GM18951 (cell line): ENCODE data around the gene CD9.

Experiments
- POLR2A ChIP-seq: IDR thresholded peaks from 4 replicates; pipeline ENCODE4 v1.6.1; 2011; ENCODE audit warnings: mild to moderate bottlenecking; ENCODE audit not compliant: insufficient read length, insufficient read depth; ENCODE audit errors: extremely low read depth
- in situ Hi-C: fragments of 300-500 bp; cut with MboI; formaldehyde crosslinking; loops from one replicate; pipeline ENCODE4 v1.12.0; 2022; ENCODE audit warnings: low sequenced_read_pairs, mixed read lengths, inconsistent platforms; ENCODE audit not compliant: unreplicated experiment

The CD9 gene

DNA sequence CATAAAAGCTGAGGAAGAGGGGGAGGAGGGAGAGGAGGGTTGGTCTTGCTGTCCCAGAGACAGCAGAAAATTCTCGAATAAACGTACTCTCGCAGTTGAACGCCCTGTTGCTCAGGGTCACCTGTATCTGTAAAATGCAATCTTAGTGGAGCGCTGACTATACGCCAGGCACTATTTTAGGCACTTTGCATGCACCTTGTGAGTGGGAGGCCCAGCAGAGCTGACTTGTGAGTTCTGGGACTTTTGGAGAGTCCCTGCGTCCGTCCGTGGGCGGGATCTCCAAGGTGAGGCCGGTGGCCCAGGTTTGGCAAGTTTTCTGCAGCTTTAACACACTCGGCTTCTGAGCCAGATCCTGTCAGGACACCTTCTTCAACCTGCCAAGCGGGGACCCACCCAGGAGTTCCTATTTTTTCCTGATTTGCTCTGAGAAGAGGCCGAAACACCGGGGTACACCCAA lies 77.8 kb downstream of the CD9 start:
- TF ChIP-seq POLR2A, result no peak

DNA sequence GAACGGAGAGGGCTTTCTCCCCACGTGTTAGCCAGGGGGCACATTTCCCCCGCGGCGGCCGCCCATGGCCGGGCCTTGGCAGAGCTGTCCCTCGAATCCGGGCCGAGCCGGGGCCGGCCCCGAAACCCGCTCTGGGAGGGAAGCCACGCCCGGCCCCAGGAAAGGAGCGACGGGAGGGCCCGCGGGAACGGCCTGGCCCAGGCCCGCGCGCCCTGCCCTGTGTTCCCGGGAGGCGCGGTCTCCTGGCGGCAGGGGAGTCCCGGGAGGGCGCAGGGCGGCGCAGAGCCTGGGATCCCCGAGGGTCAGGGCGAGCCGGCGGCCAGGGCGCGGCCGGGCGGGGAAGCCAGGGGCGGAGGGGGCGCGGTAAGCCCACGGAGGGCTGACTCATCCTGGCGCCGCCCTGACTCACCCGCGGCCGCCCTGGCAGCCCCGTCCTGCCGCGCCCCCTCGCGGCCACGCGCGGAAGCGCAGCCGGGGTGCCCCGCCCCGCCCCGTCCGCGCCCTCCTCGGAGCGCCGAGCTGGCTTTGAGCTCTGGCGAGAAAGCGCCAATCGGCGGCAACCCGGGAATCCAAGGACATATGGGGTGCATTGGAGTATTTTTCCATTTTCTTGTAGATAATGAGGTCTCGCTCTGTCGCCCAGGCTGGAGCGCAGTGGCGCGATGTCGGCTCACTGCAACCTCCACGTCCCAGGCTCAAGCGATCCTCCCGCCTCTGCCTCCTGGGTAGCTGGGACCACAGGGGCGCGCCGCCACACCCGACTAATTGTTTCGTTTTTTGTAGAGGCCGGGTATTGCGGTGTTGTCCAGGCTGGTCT lies 78.4 kb downstream of the CD9 start:
- in situ Hi-C loops, result loop anchor here (5.0 kb wide), 1 partner anchor 71 kb away; no protein-coding TSS in a partner anchor
- TF ChIP-seq POLR2A, result peak; percentile 46

More for the DNA sequence above, 77.8 kb downstream of the CD9 start:
- in situ Hi-C loops, result loop anchor here (5.0 kb wide), 1 partner anchor 71 kb away; no protein-coding TSS in a partner anchor

DNA sequence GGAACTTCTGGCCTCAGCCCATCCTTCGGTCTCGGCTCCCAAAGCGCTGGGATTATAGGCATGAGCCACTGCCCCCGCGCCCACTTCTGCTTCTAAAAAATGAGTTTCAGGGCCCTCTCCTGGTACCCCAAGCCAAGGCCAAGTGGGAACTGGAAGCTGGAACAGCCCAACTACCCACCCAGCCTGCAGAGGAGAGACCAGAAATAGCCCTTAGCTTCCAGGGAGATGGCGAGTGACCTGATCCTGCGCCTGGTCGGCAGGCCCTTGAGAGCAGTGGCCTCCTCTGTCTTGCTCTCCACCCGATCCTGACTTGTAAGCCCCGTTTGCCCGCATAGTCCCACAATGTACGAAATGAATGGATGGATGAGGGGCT lies 79.0 kb downstream of the CD9 start:
- TF ChIP-seq POLR2A, result no peak
- in situ Hi-C loops, result loop anchor here (5.0 kb wide), 1 partner anchor 72 kb away; no protein-coding TSS in a partner anchor

DNA sequence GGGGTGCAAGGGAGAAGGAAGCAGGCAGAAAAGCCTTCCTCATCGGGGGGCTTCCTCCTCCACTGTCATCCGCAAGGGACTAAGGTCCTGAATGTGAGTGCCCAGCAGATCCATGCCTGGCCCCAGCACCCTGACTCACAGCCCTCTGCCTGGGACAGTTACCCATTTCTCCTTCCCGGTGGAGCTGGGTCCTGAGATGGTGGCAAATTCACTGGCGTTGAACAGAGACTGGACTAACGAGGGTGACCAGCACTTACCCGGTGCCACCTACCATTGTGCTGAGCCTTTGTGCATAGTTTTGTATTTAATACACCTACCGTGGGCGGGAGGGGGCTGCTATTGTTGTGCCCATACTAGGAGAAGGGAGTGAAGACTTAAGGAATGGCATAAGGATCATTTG lies 79.4 kb downstream of the CD9 start:
- in situ Hi-C loops, result loop anchor here (5.0 to 10.0 kb wide), 3 partner anchors 72 to 295 kb away; no protein-coding TSS in a partner anchor
- TF ChIP-seq POLR2A, result no peak

DNA sequence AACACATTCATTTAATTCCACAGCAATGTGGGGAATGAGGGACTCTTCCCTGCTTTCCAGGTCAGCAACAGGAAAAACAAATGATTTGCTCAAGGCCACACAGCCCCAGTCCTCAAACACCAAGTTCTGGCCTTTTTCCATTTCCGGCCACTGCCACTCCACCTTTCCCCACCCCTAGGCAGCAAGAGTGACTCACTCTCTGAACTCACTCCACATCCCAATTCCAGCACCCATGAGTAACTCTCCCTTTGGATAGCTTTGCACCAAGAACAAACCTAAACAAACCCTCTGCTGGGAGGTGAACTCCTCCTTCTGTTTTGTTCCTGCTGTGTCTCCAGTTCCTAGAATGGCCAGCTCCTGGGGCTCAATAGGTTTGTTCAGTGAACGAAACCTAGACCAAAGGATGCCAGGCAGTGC lies 79.9 kb downstream of the CD9 start:
- no peak for TF ChIP-seq POLR2A
- in situ Hi-C loops, result loop anchor here (10.0 kb wide), 2 partner anchors 215 to 295 kb away; no protein-coding TSS in a partner anchor

DNA sequence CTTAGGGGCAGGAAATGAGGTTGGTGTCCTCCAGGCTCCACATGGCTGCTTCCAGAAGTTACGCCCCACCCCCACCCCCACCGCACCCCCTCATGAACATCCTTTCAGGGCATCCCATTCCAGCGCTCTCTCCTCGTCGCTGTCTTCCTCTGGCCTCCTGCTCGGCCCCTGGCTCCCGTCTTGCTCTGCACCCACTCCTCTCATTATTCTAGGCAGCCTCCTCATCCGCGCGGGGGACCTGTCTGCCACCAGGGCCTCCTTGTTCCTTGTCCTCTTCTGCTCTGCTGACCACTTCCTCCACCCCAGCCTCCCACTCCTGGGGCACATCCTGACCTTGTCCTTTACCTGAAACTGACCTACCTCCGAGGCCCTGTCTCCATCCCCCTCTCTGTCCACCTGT lies 80.5 kb downstream of the CD9 start:
- in situ Hi-C loops, result loop anchor here (10.0 kb wide), 2 partner anchors 216 to 296 kb away; no protein-coding TSS in a partner anchor

DNA sequence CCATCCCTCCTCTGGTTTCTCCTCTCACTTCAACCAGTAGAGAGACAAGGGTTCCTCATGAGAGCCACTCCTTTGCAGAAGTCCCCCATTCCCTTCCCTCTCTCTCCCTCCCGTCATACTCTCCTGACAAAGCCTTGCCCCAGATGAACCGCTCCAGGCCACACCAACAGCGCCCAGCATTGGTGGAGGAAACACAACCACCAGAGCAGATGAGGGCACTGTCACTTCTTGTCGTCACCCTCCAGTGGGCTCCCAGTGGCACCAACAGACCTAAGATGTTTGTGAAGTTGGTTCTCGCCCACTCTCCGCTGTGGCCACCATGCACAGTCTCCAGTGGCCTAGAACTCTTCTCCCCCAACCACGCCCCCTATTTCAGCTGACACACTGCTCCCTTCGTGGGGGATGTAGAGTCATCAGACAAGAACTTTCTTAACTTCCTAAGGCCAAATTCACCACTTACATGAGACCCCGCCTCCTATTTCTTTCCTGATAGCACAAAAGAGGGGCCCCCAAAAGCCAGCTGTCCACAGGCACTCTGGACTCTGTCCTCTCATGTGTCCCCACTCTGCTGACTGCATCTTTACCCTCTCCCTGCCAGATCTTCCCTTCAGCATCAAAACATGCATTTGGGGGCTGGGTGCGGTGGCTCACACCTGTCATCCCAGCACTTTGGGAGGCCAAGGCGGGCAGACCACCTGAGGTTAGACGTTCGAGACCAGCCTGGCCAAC lies 81.0 kb downstream of the CD9 start:
- no peak for TF ChIP-seq POLR2A
- in situ Hi-C loops, result loop anchor here (10.0 kb wide), 2 partner anchors 216 to 296 kb away; no protein-coding TSS in a partner anchor

More for the DNA sequence above, 80.5 kb downstream of the CD9 start:
- TF ChIP-seq POLR2A, result no peak

DNA sequence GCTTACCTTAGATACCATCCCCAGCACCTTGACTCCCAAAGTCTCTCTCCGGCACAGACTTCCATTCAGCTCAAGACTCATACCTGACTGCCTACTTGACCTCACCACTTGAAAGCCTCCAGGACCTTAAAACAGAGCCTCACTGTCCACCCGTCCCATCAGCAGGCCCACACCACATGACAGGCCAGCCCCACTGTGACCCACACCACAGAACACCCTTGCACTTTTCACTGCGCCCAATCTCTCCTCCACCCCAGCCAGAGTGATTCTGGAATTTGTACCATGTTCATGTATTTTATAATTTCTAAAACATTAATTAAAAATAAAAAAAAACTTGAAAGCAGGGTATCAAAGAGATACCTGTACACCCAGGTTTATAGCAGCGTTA lies 82.2 kb downstream of the CD9 start:
- in situ Hi-C loops, result loop anchor here (10.0 kb wide), 2 partner anchors 218 to 298 kb away; no protein-coding TSS in a partner anchor
- TF ChIP-seq POLR2A, result no peak

DNA sequence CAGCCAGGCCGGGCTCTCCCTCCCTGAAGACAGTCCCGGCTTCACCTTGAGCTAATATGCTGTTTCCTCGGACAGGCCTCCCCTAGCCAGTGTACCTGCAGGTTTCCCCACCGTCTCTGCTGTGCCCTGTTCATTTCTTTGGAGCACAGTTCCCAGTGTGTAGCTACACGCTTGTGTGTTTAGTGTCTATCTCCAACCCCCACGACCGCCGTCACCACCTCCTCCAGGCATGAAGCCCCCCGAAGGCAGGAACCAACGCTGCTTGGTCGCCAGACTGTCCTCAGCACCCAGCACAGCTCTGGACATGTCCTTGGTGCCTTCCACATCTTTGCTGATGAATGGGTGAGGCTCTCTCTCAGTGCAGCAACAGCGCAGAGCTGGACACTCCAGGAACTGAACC lies 84.1 kb downstream of the CD9 start:
- TF ChIP-seq POLR2A, result no peak

DNA sequence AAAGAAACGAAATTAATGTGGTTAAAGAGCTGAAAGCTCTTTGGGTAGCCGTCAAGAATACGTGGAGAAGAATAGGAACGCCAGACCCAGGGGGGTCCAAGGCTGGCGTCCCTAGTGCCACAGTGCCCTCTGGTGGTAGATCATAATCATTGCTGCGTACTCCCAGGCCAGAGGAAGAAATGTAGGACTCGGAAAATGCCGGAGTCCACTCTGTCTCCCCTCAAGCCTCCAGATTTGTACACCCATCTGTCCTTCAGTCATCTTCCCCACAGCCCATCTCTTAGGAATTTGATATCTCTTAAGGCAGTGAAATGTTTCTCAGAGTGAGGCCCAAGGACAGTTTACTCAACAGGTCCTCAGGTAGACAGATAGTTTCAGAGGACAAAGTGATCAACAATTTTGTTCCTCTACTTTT lies 84.9 kb downstream of the CD9 start:
- no peak for TF ChIP-seq POLR2A
- in situ Hi-C loops, result loop anchor here (10.0 kb wide), 2 partner anchors 220 to 300 kb away; no protein-coding TSS in a partner anchor

More for the DNA sequence above, 84.1 kb downstream of the CD9 start:
- in situ Hi-C loops, result loop anchor here (10.0 kb wide), 2 partner anchors 219 to 299 kb away; no protein-coding TSS in a partner anchor

DNA sequence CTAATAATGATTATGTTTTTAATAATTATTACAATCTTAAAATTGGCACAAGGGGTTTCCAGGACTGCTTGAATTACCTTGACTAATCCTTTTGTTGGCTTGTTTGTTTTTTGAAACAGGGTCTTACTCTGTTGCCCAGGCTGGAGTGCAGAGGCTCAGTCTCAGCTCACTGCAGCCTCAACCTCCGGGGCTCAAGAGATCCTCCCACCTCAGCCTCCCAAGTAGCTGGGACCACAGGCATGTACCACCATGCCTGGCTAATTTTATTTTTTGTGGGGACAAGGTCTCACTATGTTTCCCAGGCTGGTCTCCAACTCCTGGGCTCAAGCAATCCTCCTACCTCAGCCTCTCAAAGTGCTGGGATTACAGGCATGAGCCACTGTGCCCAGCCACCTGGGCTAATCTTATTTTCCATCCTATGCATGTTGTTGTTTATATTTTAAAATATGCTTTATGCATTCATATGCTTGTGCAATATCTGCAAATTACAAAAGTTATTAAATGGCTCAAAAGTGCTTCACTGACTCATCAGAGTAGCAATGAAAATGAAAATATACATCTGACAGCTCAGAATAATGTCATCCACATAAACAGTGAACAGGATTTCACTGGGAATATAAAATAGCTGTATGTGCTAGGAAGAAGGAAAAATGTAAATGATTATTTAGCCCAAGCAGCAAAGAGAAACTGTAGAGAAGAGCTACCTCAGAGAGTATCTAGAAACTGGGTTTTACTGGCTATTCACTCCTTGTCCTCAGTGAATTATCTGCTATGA lies 85.5 kb downstream of the CD9 start:
- TF ChIP-seq POLR2A, result no peak
- in situ Hi-C loops, result loop anchor here (10.0 kb wide), 2 partner anchors 221 to 301 kb away; no protein-coding TSS in a partner anchor
